Panc1 (cell line): Measurements from ENCODE around the gene CRISP1. TPM values are rescaled to one million over a fixed set of nuclear protein-coding genes. Genes with fewer than 3 reads are reported as not detected.

Experiments
- ATAC-seq: fragments of 200-7000 bp; cut with Tn5 transposase; 2 replicates; pipeline ENCODE4 v1.9.1; 2020; ENCODE audit warnings: mild to moderate bottlenecking, moderate library complexity
- BruUV-seq: library from RNA; stranded (reverse); fragments of 400-500 nt; replicated peaks from 2 replicates; lab custom pipeline; 2021; lab: Mats Ljungman, UMichigan
- CTCF ChIA-PET: fragments of 300-600 bp; sonication (Branson Sonifier 250); formaldehyde crosslinking; loops from one replicate; lab custom pipeline; 2022; ENCODE audit warnings: antibody characterized with exemption; lab: Charles Lee
- POLR2A ChIA-PET: fragments of 300-600 bp; sonication (Branson Sonifier 250); formaldehyde crosslinking; loops from one replicate; lab custom pipeline; 2022; ENCODE audit warnings: antibody characterized with exemption; lab: Charles Lee
- DNase-seq: peaks from one replicate; pipeline ENCODE4 v3.0.0-alpha.2; 2010; ENCODE audit warnings: low read depth, low spot score
- H3K27ac ChIP-seq: 2 replicates; pipeline ENCODE4 v1.5.1; 2011; ENCODE audit warnings: mild to moderate bottlenecking, low read length, inconsistent platforms
- H3K27me3 ChIP-seq: fragments of 200-500 bp; sonication (Bioruptor generic); 2 replicates; pipeline ENCODE4 v1.6.0; 2014; ENCODE audit warnings: low read length, inconsistent platforms; ENCODE audit not compliant: control insufficient read depth, insufficient read depth
- H3K36me3 ChIP-seq: fragments of 200-500 bp; sonication (Bioruptor generic); 2 replicates; pipeline ENCODE4 v1.5.1; 2014; ENCODE audit warnings: inconsistent platforms, mild to moderate bottlenecking, low read length, moderate library complexity; ENCODE audit not compliant: control insufficient read depth, insufficient read depth
- H3K4me1 ChIP-seq: 2 replicates; pipeline ENCODE4 v1.5.1; 2011; ENCODE audit warnings: inconsistent platforms, mild to moderate bottlenecking, low read length, moderate library complexity; ENCODE audit not compliant: control insufficient read depth, insufficient read depth
- H3K4me3 ChIP-seq, 2 experiments: 2 replicates each; pipeline ENCODE4 v1.5.1; 2011 to 2012; ENCODE audit warnings: low read depth in 2 of 2, low read length in 2 of 2, mild to moderate bottlenecking in 2 of 2, inconsistent platforms in 1 of 2, moderate library complexity in 1 of 2
- H3K9me3 ChIP-seq: fragments of 200-500 bp; sonication (Bioruptor generic); 2 replicates; pipeline ENCODE4 v1.5.1; 2014; ENCODE audit warnings: low read depth, mild to moderate bottlenecking, inconsistent platforms, low read length, moderate library complexity; ENCODE audit not compliant: control insufficient read depth, insufficient read depth
- CTCF ChIP-seq: fragments of 450-650 bp; IDR thresholded peaks from 2 replicates; pipeline ENCODE4 v1.5.1; 2017; ENCODE audit warnings: mild to moderate bottlenecking
- POLR2AphosphoS5 ChIP-seq: IDR thresholded peaks from 2 replicates; pipeline ENCODE4 v1.6.1; 2012; ENCODE audit warnings: mild to moderate bottlenecking, low read depth, low read length, moderate library complexity
- REST ChIP-seq, 2 experiments: IDR thresholded peaks; 2 replicates each; pipeline ENCODE4 v1.6.1; 2011 to 2012; ENCODE audit warnings: low read depth in 2 of 2, control low read depth in 1 of 2, low read length in 1 of 2, mild to moderate bottlenecking in 1 of 2, moderate library complexity in 1 of 2; ENCODE audit not compliant: insufficient read depth in 1 of 2
- SIN3A ChIP-seq: IDR thresholded peaks from 2 replicates; pipeline ENCODE4 v1.6.1; 2012; ENCODE audit warnings: low read depth, mild to moderate bottlenecking, low read length, moderate library complexity, borderline replicate concordance; ENCODE audit not compliant: insufficient read depth
- TCF7L2 ChIP-seq: IDR thresholded peaks from 2 replicates; pipeline ENCODE4 v1.6.1; 2011; ENCODE audit warnings: mild to moderate bottlenecking, low read depth, low read length, inconsistent platforms
- in situ Hi-C: cut with HindIII; loops from 2 replicates; pipeline ENCODE4 v1.10.0; 2016; ENCODE audit warnings: low sequenced_read_pairs, low pct_unique_long_range_greater_than_20kb
- intact Hi-C: fragments of 100-400 bp; cut with micrococcal nuclease; formaldehyde crosslinking; loops from one replicate; pipeline ENCODE4 v1.10.0; 2022; ENCODE audit not compliant: unreplicated experiment
- total RNA-seq: library from RNA; stranded (reverse); gene quantifications from one replicate; pipeline ENCODE4 v1.2.1, GENCODE V29; 2021; ENCODE audit not compliant: unreplicated experiment

The CRISP1 gene
- total RNA-seq, 1 experiment from 2014 or later: not detected

- H3K27me3 ChIP-seq: no peaks in the 10 kb centered on the region
- DNase-seq: no peak
- in situ Hi-C loops: no loop called here
- H3K4me3 ChIP-seq: no peak overlapping the region
- intact Hi-C loops: no loop called here
- H3K27ac ChIP-seq: no peak overlapping the region
- POLR2A ChIA-PET: no interaction called here
- H3K9me3 ChIP-seq: no peaks in the 10 kb centered on the region
- no peaks in the 10 kb centered on the region for H3K36me3 ChIP-seq
- ATAC-seq: no peak
- BruUV-seq: no TSS peak
- CTCF ChIA-PET: no interaction called here
- no peaks in the 10 kb centered on the region for H3K4me1 ChIP-seq
- TF ChIP-seq REST (IDR thresholded peaks at IDR 0.05; ENCODE audit: insufficient read depth in 1 of 2, low read depth in 2 of 2, low read length in 1 of 2) (no peak), POLR2AphosphoS5 (no peak), SIN3A (no peak), CTCF (no peak), TCF7L2 (no peak)
Observed at GRCh38 chr6:49911252-49911651, 44.9 kb upstream of the CRISP1 start.

GRCh38 chr6:49909563-49909962, 43.2 kb upstream of the CRISP1 start:
- no peaks in the 10 kb centered on the region for H3K9me3 ChIP-seq
- DNase-seq (no peak), ATAC-seq (no peak)
- no peak overlapping the region for H3K4me3 ChIP-seq
- intact Hi-C loops (no loop called here), in situ Hi-C loops (no loop called here)
- no peaks in the 10 kb centered on the region for H3K36me3 ChIP-seq
- ChIA-PET CTCF (no interaction called here), POLR2A (no interaction called here)
- H3K4me1 ChIP-seq: no peaks in the 10 kb centered on the region
- no TSS peak for BruUV-seq
- TF ChIP-seq REST (IDR thresholded peaks at IDR 0.05; ENCODE audit: insufficient read depth in 1 of 2, low read depth in 2 of 2, low read length in 1 of 2): no peak
- TF ChIP-seq CTCF: no peak
- TF ChIP-seq TCF7L2: no peak
- no peak for TF ChIP-seq SIN3A
- TF ChIP-seq POLR2AphosphoS5: no peak
- H3K27me3 ChIP-seq: no peaks in the 10 kb centered on the region
- no peak overlapping the region for H3K27ac ChIP-seq
